Nephron (organoid): ENCODE measurements around the gene CEP55.

ENCODE experiments used
- H3K27ac Mint-ChIP-seq, 3 experiments: 2 replicates each; pipeline ENCODE4 v1.8.0; 2020; ENCODE audit warnings: mixed read lengths in 3 of 3, mild to moderate bottlenecking in 2 of 3, moderate library complexity in 1 of 3
- H3K27me3 Mint-ChIP-seq: 2 replicates; pipeline ENCODE4 v1.8.0; 2021; ENCODE audit warnings: low read depth, mild to moderate bottlenecking, moderate library complexity, mixed read lengths
- H3K36me3 Mint-ChIP-seq: 2 replicates; pipeline ENCODE4 v1.8.0; 2020; ENCODE audit warnings: low read depth, mixed read lengths
- H3K4me1 Mint-ChIP-seq: 2 replicates; pipeline ENCODE4 v1.8.0; 2020; ENCODE audit warnings: mixed read lengths
- H3K4me3 Mint-ChIP-seq, 3 experiments: 2 replicates each; pipeline ENCODE4 v1.8.0; 2020; ENCODE audit warnings: mild to moderate bottlenecking in 3 of 3, mixed read lengths in 3 of 3, moderate library complexity in 2 of 3
- H3K9me3 Mint-ChIP-seq: 2 replicates; pipeline ENCODE4 v1.8.0; 2020; ENCODE audit warnings: mixed read lengths
- CTCF ChIP-seq, 3 experiments: fragments of 200-600 bp; sonication (generic); IDR thresholded peaks; one replicate each; pipeline ENCODE4 v1.5.0; 2021; ENCODE audit warnings: antibody characterized with exemption in 3 of 3; ENCODE audit not compliant: unreplicated experiment in 3 of 3

CEP55 gene

GRCh38 chr10:93491602-93492121 lies 4.8 kb upstream of the CEP55 start:
- H3K9me3 Mint-ChIP-seq, result no peaks in the 10 kb centered on the region
- peaks cover 4% of the 10 kb centered on the region for H3K27me3 Mint-ChIP-seq
- no peak for TF ChIP-seq CTCF (IDR thresholded peaks at IDR 0.05; ENCODE audit: unreplicated experiment in 3 of 3)

GRCh38 chr10:93493162-93493561 lies 3.2 kb upstream of the CEP55 start:
- Mint-ChIP-seq H3K27ac (peak overlapping the region; percentile 34 to 73 (median 58)), H3K36me3 (no peaks in the 10 kb centered on the region), H3K4me3 (peak overlapping the region in 2 of 3 experiments; percentile 0 to 16), H3K9me3 (no peaks in the 10 kb centered on the region), H3K27me3 (peaks cover 4% of the 10 kb centered on the region), H3K4me1 (peaks cover 56% of the 10 kb centered on the region)
- TF ChIP-seq CTCF (IDR thresholded peaks at IDR 0.05; ENCODE audit: unreplicated experiment in 3 of 3), result no peak

More at GRCh38 chr10:93491602-93492121, 4.8 kb upstream of the CEP55 start:
- H3K27ac Mint-ChIP-seq, result no peak overlapping the region
- H3K36me3 Mint-ChIP-seq, result no peaks in the 10 kb centered on the region
- peaks cover 57% of the 10 kb centered on the region for H3K4me1 Mint-ChIP-seq
- H3K4me3 Mint-ChIP-seq, result no peak overlapping the region

- H3K4me1 Mint-ChIP-seq, result peaks cover 56% of the 10 kb centered on the region
- H3K27ac Mint-ChIP-seq, result no peak overlapping the region
- no peaks in the 10 kb centered on the region for H3K36me3 Mint-ChIP-seq
- peak overlapping the region in 2 of 3 experiments; percentile 14 to 39 for H3K4me3 Mint-ChIP-seq
- H3K9me3 Mint-ChIP-seq, result no peaks in the 10 kb centered on the region
- no peak for TF ChIP-seq CTCF (IDR thresholded peaks at IDR 0.05; ENCODE audit: unreplicated experiment in 3 of 3)
- H3K27me3 Mint-ChIP-seq, result peaks cover 4% of the 10 kb centered on the region
These were observed 1.9 kb upstream of the CEP55 start for GRCh38 chr10:93494494-93494893.

GRCh38 chr10:93495654-93496321 lies 624 bp upstream of the CEP55 start:
- Mint-ChIP-seq H3K36me3 (peaks cover 4% of the 10 kb centered on the region), H3K27ac (peak overlapping the region; percentile 72 to 94 (median 88)), H3K4me3 (peak overlapping the region; percentile 92 to 98 (median 97)), H3K4me1 (peaks cover 52% of the 10 kb centered on the region), H3K9me3 (no peaks in the 10 kb centered on the region), H3K27me3 (peaks cover 4% of the 10 kb centered on the region)
- no peak for TF ChIP-seq CTCF (IDR thresholded peaks at IDR 0.05; ENCODE audit: unreplicated experiment in 3 of 3)

GRCh38 chr10:93498166-93498565 lies 1.8 kb downstream of the CEP55 start:
- H3K9me3 Mint-ChIP-seq, result no peaks in the 10 kb centered on the region
- H3K4me3 Mint-ChIP-seq, result peak overlapping the region; percentile 83 to 92 (median 86)
- TF ChIP-seq CTCF (IDR thresholded peaks at IDR 0.05; ENCODE audit: unreplicated experiment in 3 of 3), result no peak
- peaks cover 52% of the 10 kb centered on the region for H3K4me1 Mint-ChIP-seq
- peaks cover 1% of the 10 kb centered on the region for H3K27me3 Mint-ChIP-seq
- peaks cover 7% of the 10 kb centered on the region for H3K36me3 Mint-ChIP-seq
- no peak overlapping the region for H3K27ac Mint-ChIP-seq

GRCh38 chr10:93501650-93502049 lies 5.2 kb downstream of the CEP55 start:
- Mint-ChIP-seq H3K9me3 (no peaks in the 10 kb centered on the region), H3K27ac (peak overlapping the region in 2 of 3 experiments; percentile 23 to 83), H3K4me1 (peaks cover 51% of the 10 kb centered on the region), H3K4me3 (peak overlapping the region in 1 of 3 experiments; percentile 18), H3K36me3 (peaks cover 15% of the 10 kb centered on the region), H3K27me3 (no peaks in the 10 kb centered on the region)
- no peak for TF ChIP-seq CTCF (IDR thresholded peaks at IDR 0.05; ENCODE audit: unreplicated experiment in 3 of 3)
